Heart left ventricle (tissue), 16 donors: ENCODE data around the gene PCSK2. TPM values are rescaled to one million over a fixed set of nuclear protein-coding genes. Genes with fewer than 3 reads are reported as not detected.

Experiments
- ATAC-seq, 4 donors: fragments of 200-7000 bp; cut with Tn5 transposase; one replicate each; pipeline ENCODE4 v1.9.1; 2020 to 2022; ENCODE audit warnings: moderate library complexity in 4 of 4, mild to moderate bottlenecking in 3 of 4, moderate number of reproducible peaks in 1 of 4
- DNase-seq, 5 donors: peaks; one replicate each; pipeline ENCODE4 v3.0.0-alpha.2; 2020
- H3K27ac ChIP-seq, 12 donors: fragments of 200-600 bp; sonication (generic) in 4 of 12; one replicate each; pipeline versions ENCODE4 v1.5.0 to v1.8.0; 2016 to 2022; ENCODE audit warnings: mild to moderate bottlenecking in 2 of 12
- H3K27me3 ChIP-seq, 9 donors: fragments of 200-600 bp; sonication (generic) in 2 of 9; one replicate each; pipeline versions ENCODE4 v1.5.1 to v1.8.0; 2016 to 2022; ENCODE audit warnings: mild to moderate bottlenecking in 3 of 9
- H3K36me3 ChIP-seq, 9 donors: fragments of 200-600 bp; sonication (generic) in 2 of 9; one replicate each; pipeline versions ENCODE4 v1.5.0 to v1.8.0; 2018 to 2022; ENCODE audit warnings: mild to moderate bottlenecking in 2 of 9
- H3K4me1 ChIP-seq, 12 donors: fragments of 200-600 bp; sonication (generic) in 4 of 12; one replicate each; pipeline versions ENCODE4 v1.5.0 to v1.8.0; 2016 to 2022; ENCODE audit warnings: mild to moderate bottlenecking in 3 of 12
- H3K4me3 ChIP-seq, 12 donors: fragments of 200-600 bp; sonication (generic) in 4 of 12; one replicate each; pipeline versions ENCODE4 v1.5.0 to v1.8.0; 2017 to 2022; ENCODE audit warnings: mild to moderate bottlenecking in 9 of 12, moderate library complexity in 4 of 12
- H3K9me3 ChIP-seq, 12 donors: fragments of 200-600 bp; sonication (generic) in 4 of 12; one replicate each; pipeline versions ENCODE4 v1.5.0 to v1.8.0; 2016 to 2022; ENCODE audit warnings: mild to moderate bottlenecking in 1 of 12
- POLR2A ChIP-seq, 2 donors: fragments of 450-650 bp; IDR thresholded peaks; one replicate each; pipeline ENCODE4 v1.6.1; 2017; ENCODE audit warnings: antibody characterized with exemption in 2 of 2, mild to moderate bottlenecking in 2 of 2, moderate library complexity in 2 of 2
- WGBS, 4 donors: extraction: QIAGEN DNeasy Blood & Tissue Kit in 2 of 4; methylation state at CpG; one replicate each; pipeline versions ENCODE4 v1.1.5 to v1.1.7; 2013 to 2018; 5-methylcytosine and 5-hydroxymethylcytosine counted together
- intact Hi-C, 10 donors: fragments of 100-400 bp; cut with DNase I; formaldehyde crosslinking; loops; one replicate each; pipeline versions ENCODE4 v1.11.1 to v1.14.2; 2022
- polyA plus RNA-seq, 2 donors: library from polyadenylated mRNA; stranded (reverse); fragments of 200-250 nt; gene quantifications; one replicate each; pipeline ENCODE4 v1.2.3, GENCODE V29; 2013
- total RNA-seq, 9 donors: library from RNA; depleted of rRNA in 2 of 9; stranded (reverse); fragments of >200 nt in 2 of 9; fragmentation: NEBNext Ultra II Directional in 3 of 9; extraction: Animal tissue kit (Norgen Biotek cat#: 25700) in 3 of 9; gene quantifications; one replicate each; pipeline versions ENCODE4 v1.1.0 to v1.2.4, GENCODE V29; 2016 to 2023
- TF ChIP-seq, protein P1 (sequence below), 12 donors: fragments of 200-600 bp; sonication (generic) in 4 of 12; IDR thresholded peaks; one replicate each; pipeline versions ENCODE4 v1.5.0 to v1.8.0; 2018 to 2022; ENCODE audit warnings: antibody characterized with exemption in 12 of 12, mild to moderate bottlenecking in 5 of 12
- donor health status: ischemic (EF 13 %, LVEDD 7.1; RV severe dilation, severe dysfunction).
- donor health status: healthy with polysubstance abuse.
- donor health status: DM: no; HTN: yes; CAD: no.
- donor health status: DM: no; HTN: no; CAD: no.
- donor health status: ischemic (EF 25% LVEDD 6.9; RV normal size, moderate dysfunction).
- donor health status: ischemic (EF 25% LVEDD 5.7; RV mildly dilated, moderate dysfunction).
- donor health status: healthy.
- donor health status: DM: yes; HTN: yes; CAD: no.
- donor health status: ischemic (EF 35%, LVEDD 5.7; RV mildly dilated, moderate dysfunction).
- donor health status: nonischemic (EF 11% LVEDD 7.7; RV severe dilation, severe dysfunction).
- donor health status: DM: yes; HTN: yes; CAD: no.
- donor health status: PGD.
- donor health status: ischemic (EF 29% LVEDD 5.4; RV normal size, mild dysfunction).
- donor health status: nonischemic (EF 23%, LVEDD 6.1; RV moderate dilation, normal function).

The PCSK2 gene
- total and polyA plus RNA-seq, 11 donors, result 0.11 to 2.0 (median 0.55) TPM

DNA sequence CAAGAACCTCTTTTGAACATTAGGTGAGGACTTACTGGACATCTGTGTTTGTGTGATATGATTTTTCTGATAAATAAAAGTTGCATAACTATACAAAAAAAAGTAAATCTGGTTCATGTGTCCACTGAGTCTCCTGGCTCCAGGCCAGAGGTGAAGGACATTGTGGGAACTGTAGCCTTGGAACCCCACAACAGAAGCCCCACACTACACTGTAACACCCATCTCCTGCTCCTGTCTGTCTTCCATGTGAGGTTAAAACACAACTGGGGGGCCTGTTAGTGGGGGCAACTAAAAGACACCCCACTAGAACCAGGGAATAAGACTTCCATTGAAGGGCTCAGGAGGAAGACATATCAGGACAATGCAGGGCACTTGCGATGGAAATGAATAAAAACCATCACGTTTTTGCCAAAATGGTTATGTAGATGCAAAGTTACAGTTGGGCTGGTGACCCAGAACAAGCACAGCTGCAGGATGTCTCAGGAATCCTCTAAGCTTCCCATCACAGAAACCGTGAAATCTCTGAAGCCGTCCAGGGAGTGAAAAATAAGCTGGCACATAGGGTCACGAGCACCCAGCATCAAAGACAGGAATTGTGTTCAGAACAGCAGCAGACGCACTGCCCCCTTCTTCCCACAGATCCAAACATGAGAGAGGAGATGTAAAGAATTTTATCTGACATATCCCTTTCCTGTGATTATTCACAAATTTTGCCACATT lies 36.7 kb upstream of the PCSK2 start:
- Histone ChIP-seq H3K27ac (no peak overlapping the region), H3K4me1 (no peaks in the 10 kb centered on the region), H3K36me3 (no peaks in the 10 kb centered on the region), H3K9me3 (peaks cover 0 to 12% (median 0%) of the 10 kb centered on the region in 12 donors), H3K4me3 (no peak overlapping the region), H3K27me3 (no peaks in the 10 kb centered on the region)
- ATAC-seq, result no peak
- TF ChIP-seq, protein P1, sequence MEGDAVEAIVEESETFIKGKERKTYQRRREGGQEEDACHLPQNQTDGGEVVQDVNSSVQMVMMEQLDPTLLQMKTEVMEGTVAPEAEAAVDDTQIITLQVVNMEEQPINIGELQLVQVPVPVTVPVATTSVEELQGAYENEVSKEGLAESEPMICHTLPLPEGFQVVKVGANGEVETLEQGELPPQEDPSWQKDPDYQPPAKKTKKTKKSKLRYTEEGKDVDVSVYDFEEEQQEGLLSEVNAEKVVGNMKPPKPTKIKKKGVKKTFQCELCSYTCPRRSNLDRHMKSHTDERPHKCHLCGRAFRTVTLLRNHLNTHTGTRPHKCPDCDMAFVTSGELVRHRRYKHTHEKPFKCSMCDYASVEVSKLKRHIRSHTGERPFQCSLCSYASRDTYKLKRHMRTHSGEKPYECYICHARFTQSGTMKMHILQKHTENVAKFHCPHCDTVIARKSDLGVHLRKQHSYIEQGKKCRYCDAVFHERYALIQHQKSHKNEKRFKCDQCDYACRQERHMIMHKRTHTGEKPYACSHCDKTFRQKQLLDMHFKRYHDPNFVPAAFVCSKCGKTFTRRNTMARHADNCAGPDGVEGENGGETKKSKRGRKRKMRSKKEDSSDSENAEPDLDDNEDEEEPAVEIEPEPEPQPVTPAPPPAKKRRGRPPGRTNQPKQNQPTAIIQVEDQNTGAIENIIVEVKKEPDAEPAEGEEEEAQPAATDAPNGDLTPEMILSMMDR (IDR thresholded peaks at IDR 0.05), result no peak
- TF ChIP-seq POLR2A (IDR thresholded peaks at IDR 0.05), result no peak
- WGBS, 4 donors, result 30 to 69% (median 54%) methylated on average over 6 of the region's 6 CpGs
- intact Hi-C loops, result no loop called here
- no peak for DNase-seq

GRCh38 chr20:17197041-17197440 lies 29.8 kb upstream of the PCSK2 start:
- no peak for ATAC-seq
- Histone ChIP-seq H3K27me3 (peaks cover 0 to 9% (median 0%) of the 10 kb centered on the region in 9 donors), H3K4me3 (no peak overlapping the region), H3K27ac (no peak overlapping the region), H3K36me3 (no peaks in the 10 kb centered on the region), H3K4me1 (no peaks in the 10 kb centered on the region), H3K9me3 (no peaks in the 10 kb centered on the region)
- no peak for DNase-seq
- 63 to 67% (median 65%) methylated on average over 2 of the region's 2 CpGs for whole genome bisulfite sequencing, 4 donors
- intact Hi-C loops, result no loop called here
- TF ChIP-seq, protein P1 (IDR thresholded peaks at IDR 0.05), result no peak
- TF ChIP-seq POLR2A (IDR thresholded peaks at IDR 0.05), result no peak

- H3K27ac ChIP-seq, result no peak overlapping the region
- peaks cover 0 to 13% (median 0%) of the 10 kb centered on the region in 9 donors for H3K27me3 ChIP-seq
- no peaks in the 10 kb centered on the region for H3K4me1 ChIP-seq
- no peak for TF ChIP-seq POLR2A (IDR thresholded peaks at IDR 0.05)
- TF ChIP-seq, protein P1 (IDR thresholded peaks at IDR 0.05), result no peak
- DNase-seq (no peak), ATAC-seq (no peak)
- 61 to 78% (median 68%) methylated on average over 2 of the region's 2 CpGs for WGBS, 4 donors
- H3K4me3 ChIP-seq, result no peak overlapping the region
- no peaks in the 10 kb centered on the region for H3K36me3 ChIP-seq
- H3K9me3 ChIP-seq, result no peaks in the 10 kb centered on the region
- intact Hi-C loops, result no loop called here
Observed at GRCh38 chr20:17202030-17202429, 24.8 kb upstream of the PCSK2 start.

DNA sequence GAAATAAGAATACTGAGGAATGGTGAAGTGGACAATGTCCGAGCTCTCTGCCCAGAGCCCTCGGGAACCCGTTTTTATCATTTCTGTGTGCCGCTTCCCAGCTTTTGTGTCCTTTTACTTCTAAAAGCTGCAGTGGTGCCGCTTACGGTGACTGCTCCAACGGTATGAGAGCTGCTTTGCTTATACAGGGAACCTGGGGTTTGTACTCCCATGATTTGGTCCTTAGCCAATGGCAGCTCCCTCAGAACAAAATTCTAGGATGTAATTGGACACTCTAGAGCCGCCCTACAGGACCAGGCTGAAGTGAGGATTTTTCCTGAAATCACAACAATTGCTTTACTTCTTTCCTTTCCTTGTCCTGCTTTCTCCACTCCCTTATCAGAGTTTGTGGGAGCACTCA lies 24.2 kb upstream of the PCSK2 start:
- Histone ChIP-seq H3K36me3 (no peaks in the 10 kb centered on the region), H3K4me1 (no peaks in the 10 kb centered on the region), H3K27ac (no peak overlapping the region), H3K27me3 (peaks cover 0 to 13% (median 0%) of the 10 kb centered on the region in 9 donors), H3K9me3 (no peaks in the 10 kb centered on the region), H3K4me3 (no peak overlapping the region)
- intact Hi-C loops, result no loop called here
- TF ChIP-seq, protein P1 (IDR thresholded peaks at IDR 0.05), result no peak
- no peak for TF ChIP-seq POLR2A (IDR thresholded peaks at IDR 0.05)
- ATAC-seq (no peak), DNase-seq (no peak)
- 11 to 18% (median 13%) methylated on average over 8 of the region's 8 CpGs for WGBS, 4 donors
